Fibroblast of villous mesenchyme (primary cell): ENCODE results near the gene PTGER4. TPM values are rescaled to one million over a fixed set of nuclear protein-coding genes. Genes with fewer than 3 reads are reported as not detected.

Source experiments
- DNase-seq: peaks from one replicate; pipeline ENCODE4 v3.0.0-alpha.2; 2010; ENCODE audit warnings: low read depth
- H3K4me3 ChIP-seq: 2 replicates; pipeline ENCODE4 v1.5.1; 2011; ENCODE audit warnings: low read depth, mild to moderate bottlenecking, low read length
- total RNA-seq: library from RNA; depleted of rRNA; stranded (reverse); fragments of >200 nt; gene quantifications from 2 replicates; pipeline ENCODE4 v1.2.3, GENCODE V29; 2012
- TF ChIP-seq, protein P1 (sequence below): IDR thresholded peaks from 2 replicates; pipeline ENCODE4 v1.5.1; 2012; ENCODE audit warnings: low read depth, mild to moderate bottlenecking, low read length; ENCODE audit not compliant: insufficient read depth

Gene PTGER4
- total RNA-seq, 1 donor: 4.3 TPM

DNA sequence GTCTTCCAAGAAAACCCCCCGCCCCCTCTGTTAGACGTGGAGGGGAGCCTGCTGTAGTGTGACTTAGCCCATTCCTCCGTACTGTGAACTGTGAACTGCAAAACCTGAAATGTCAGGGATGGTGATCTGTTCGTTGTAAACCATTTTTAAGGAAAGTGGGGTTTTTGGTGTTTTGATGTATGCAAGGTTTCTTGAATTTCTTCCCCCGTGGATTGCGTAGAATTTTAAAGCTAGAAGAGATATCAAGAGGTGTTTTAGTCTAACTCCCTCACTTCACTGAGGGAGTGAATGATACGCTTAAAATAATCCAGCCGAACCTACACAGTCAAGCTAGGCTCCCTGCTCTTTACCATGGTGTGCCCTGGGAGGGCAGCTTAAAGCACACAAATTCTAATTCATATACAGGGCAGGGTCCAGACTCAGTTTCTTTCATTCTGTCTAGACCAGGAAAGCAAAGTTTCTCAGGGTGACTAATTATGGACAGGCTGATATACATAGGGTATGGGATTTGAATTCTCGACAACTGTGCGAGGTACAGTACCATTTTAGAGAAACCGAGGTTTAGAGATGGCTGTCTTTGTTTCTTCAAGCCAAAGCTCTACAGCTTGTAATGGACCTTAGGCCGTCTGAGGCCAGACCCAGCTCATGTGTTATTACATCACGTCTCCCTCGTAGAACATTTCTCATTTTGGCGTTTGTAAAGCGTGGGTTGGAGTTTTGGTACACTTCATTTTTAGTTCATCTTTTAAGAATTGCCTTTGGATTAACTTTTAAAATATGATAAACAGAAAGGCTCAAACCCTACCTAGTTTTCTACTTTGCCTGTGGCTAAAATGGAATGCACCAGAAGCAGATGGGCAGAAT lies 2.7 kb downstream of the PTGER4 start:
- peak overlapping the region; percentile 71 for H3K4me3 ChIP-seq
- TF ChIP-seq, protein P1, sequence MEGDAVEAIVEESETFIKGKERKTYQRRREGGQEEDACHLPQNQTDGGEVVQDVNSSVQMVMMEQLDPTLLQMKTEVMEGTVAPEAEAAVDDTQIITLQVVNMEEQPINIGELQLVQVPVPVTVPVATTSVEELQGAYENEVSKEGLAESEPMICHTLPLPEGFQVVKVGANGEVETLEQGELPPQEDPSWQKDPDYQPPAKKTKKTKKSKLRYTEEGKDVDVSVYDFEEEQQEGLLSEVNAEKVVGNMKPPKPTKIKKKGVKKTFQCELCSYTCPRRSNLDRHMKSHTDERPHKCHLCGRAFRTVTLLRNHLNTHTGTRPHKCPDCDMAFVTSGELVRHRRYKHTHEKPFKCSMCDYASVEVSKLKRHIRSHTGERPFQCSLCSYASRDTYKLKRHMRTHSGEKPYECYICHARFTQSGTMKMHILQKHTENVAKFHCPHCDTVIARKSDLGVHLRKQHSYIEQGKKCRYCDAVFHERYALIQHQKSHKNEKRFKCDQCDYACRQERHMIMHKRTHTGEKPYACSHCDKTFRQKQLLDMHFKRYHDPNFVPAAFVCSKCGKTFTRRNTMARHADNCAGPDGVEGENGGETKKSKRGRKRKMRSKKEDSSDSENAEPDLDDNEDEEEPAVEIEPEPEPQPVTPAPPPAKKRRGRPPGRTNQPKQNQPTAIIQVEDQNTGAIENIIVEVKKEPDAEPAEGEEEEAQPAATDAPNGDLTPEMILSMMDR: no peak
- no peak for DNase-seq

- H3K4me3 ChIP-seq: peak overlapping the region; percentile 16
Measured at GRCh38 chr5:40683305-40683704, 3.6 kb downstream of the PTGER4 start.

GRCh38 chr5:40685193-40685592 lies 5.5 kb downstream of the PTGER4 start:
- no peak overlapping the region for H3K4me3 ChIP-seq
- TF ChIP-seq, protein P1: no peak
- DNase-seq: peak; percentile 42

More at GRCh38 chr5:40683305-40683704, 3.6 kb downstream of the PTGER4 start:
- TF ChIP-seq, protein P1: no peak
- no peak for DNase-seq

- DNase-seq: no peak
- TF ChIP-seq, protein P1: no peak
- no peak overlapping the region for H3K4me3 ChIP-seq
Measured at GRCh38 chr5:40685976-40686486, 6.3 kb downstream of the PTGER4 start.

GRCh38 chr5:40687321-40687720 lies 7.6 kb downstream of the PTGER4 start:
- no peak for DNase-seq
- no peak overlapping the region for H3K4me3 ChIP-seq
- TF ChIP-seq, protein P1: no peak

GRCh38 chr5:40688127-40688761 lies 8.5 kb downstream of the PTGER4 start:
- TF ChIP-seq, protein P1: peak; percentile 85
- DNase-seq: peak; percentile 89
- H3K4me3 ChIP-seq: no peak overlapping the region
